Stimulated activated memory B cell treated with anti-CD40 and anti-IgM and Interleukin-4, amounts not matched to agents 10 μg/mL and 1 μg/mL and 100 μg/mL, for 72 hours (primary cell): ENCODE results near the gene SDCBP2.
A peak's percentile ranks its signal among the peaks of the same experiment; 100 is the strongest.

Experiments
- ATAC-seq: fragments of 150-1000 bp; cut with Tn5 transposase; 2 replicates; pipeline ENCODE4 v1.10.0; 2021
- H3K27ac Mint-ChIP-seq: one replicate; pipeline ENCODE4 v1.8.0; 2022; ENCODE audit warnings: mild to moderate bottlenecking, mixed read lengths
- H3K27me3 Mint-ChIP-seq: one replicate; pipeline ENCODE4 v1.8.0; 2022; ENCODE audit warnings: mixed read lengths
- H3K36me3 Mint-ChIP-seq: one replicate; pipeline ENCODE4 v1.8.0; 2022; ENCODE audit warnings: mixed read lengths
- H3K4me1 Mint-ChIP-seq: one replicate; pipeline ENCODE4 v1.8.0; 2022; ENCODE audit warnings: mixed read lengths
- H3K4me3 Mint-ChIP-seq: one replicate; pipeline ENCODE4 v1.8.0; 2022; ENCODE audit warnings: mild to moderate bottlenecking, moderate library complexity, mixed read lengths
- H3K9me3 Mint-ChIP-seq: one replicate; pipeline ENCODE4 v1.8.0; 2022; ENCODE audit warnings: mixed read lengths

Gene SDCBP2

GRCh38 chr20:1338096-1338495, 9.2 kb upstream of the SDCBP2 start:
- H3K36me3 Mint-ChIP-seq = peaks cover 10% of the 10 kb centered on the region
- H3K27me3 Mint-ChIP-seq = no peaks in the 10 kb centered on the region
- H3K27ac Mint-ChIP-seq = no peak overlapping the region
- no peak overlapping the region for H3K4me3 Mint-ChIP-seq
- ATAC-seq = no peak
- H3K9me3 Mint-ChIP-seq = no peaks in the 10 kb centered on the region
- peaks cover 24% of the 10 kb centered on the region for H3K4me1 Mint-ChIP-seq

- H3K4me1 Mint-ChIP-seq = peaks cover 28% of the 10 kb centered on the region
- H3K27me3 Mint-ChIP-seq = no peaks in the 10 kb centered on the region
- H3K4me3 Mint-ChIP-seq = no peak overlapping the region
- H3K27ac Mint-ChIP-seq = no peak overlapping the region
- H3K9me3 Mint-ChIP-seq = no peaks in the 10 kb centered on the region
- ATAC-seq = no peak
- peaks cover 10% of the 10 kb centered on the region for H3K36me3 Mint-ChIP-seq
Observed at GRCh38 chr20:1337441-1337840, 8.5 kb upstream of the SDCBP2 start.

- Mint-ChIP-seq H3K4me1 (peaks cover 34% of the 10 kb centered on the region), H3K4me3 (no peak overlapping the region), H3K27ac (peak overlapping the region; percentile 32), H3K9me3 (no peaks in the 10 kb centered on the region), H3K27me3 (no peaks in the 10 kb centered on the region), H3K36me3 (peaks cover 14% of the 10 kb centered on the region)
- ATAC-seq = no peak
Observed at GRCh38 chr20:1336699-1337367, 7.9 kb upstream of the SDCBP2 start.

- ATAC-seq = no peak
- Mint-ChIP-seq H3K4me1 (peaks cover 41% of the 10 kb centered on the region), H3K27ac (peak overlapping the region; percentile 32), H3K36me3 (peaks cover 15% of the 10 kb centered on the region), H3K27me3 (no peaks in the 10 kb centered on the region), H3K4me3 (no peak overlapping the region), H3K9me3 (no peaks in the 10 kb centered on the region)
Observed at GRCh38 chr20:1335961-1336698, 7.2 kb upstream of the SDCBP2 start.

GRCh38 chr20:1334761-1335160, 5.8 kb upstream of the SDCBP2 start:
- no peak for ATAC-seq
- Mint-ChIP-seq H3K4me3 (no peak overlapping the region), H3K27me3 (no peaks in the 10 kb centered on the region), H3K4me1 (peaks cover 55% of the 10 kb centered on the region), H3K9me3 (no peaks in the 10 kb centered on the region), H3K27ac (peak overlapping the region; percentile 15), H3K36me3 (peaks cover 19% of the 10 kb centered on the region)

- peaks cover 19% of the 10 kb centered on the region for H3K36me3 Mint-ChIP-seq
- H3K4me1 Mint-ChIP-seq = peaks cover 59% of the 10 kb centered on the region
- H3K4me3 Mint-ChIP-seq = no peak overlapping the region
- H3K27me3 Mint-ChIP-seq = no peaks in the 10 kb centered on the region
- no peak for ATAC-seq
- no peaks in the 10 kb centered on the region for H3K9me3 Mint-ChIP-seq
- H3K27ac Mint-ChIP-seq = peak overlapping the region; percentile 15
Observed at GRCh38 chr20:1334370-1334731, 5.4 kb upstream of the SDCBP2 start.

GRCh38 chr20:1333462-1334369, 4.8 kb upstream of the SDCBP2 start:
- ATAC-seq = no peak
- Mint-ChIP-seq H3K4me3 (no peak overlapping the region), H3K27me3 (no peaks in the 10 kb centered on the region), H3K36me3 (peaks cover 19% of the 10 kb centered on the region), H3K4me1 (peaks cover 61% of the 10 kb centered on the region), H3K27ac (peak overlapping the region; percentile 15), H3K9me3 (no peaks in the 10 kb centered on the region)

- Mint-ChIP-seq H3K9me3 (no peaks in the 10 kb centered on the region), H3K27me3 (no peaks in the 10 kb centered on the region), H3K4me3 (no peak overlapping the region), H3K36me3 (peaks cover 19% of the 10 kb centered on the region), H3K4me1 (peaks cover 61% of the 10 kb centered on the region), H3K27ac (no peak overlapping the region)
- no peak for ATAC-seq
Observed at GRCh38 chr20:1332749-1333300, 3.9 kb upstream of the SDCBP2 start.

GRCh38 chr20:1331801-1332453, 3.0 kb upstream of the SDCBP2 start:
- peaks cover 19% of the 10 kb centered on the region for H3K36me3 Mint-ChIP-seq
- H3K4me3 Mint-ChIP-seq = no peak overlapping the region
- no peak for ATAC-seq
- H3K9me3 Mint-ChIP-seq = no peaks in the 10 kb centered on the region
- H3K4me1 Mint-ChIP-seq = peaks cover 60% of the 10 kb centered on the region
- H3K27ac Mint-ChIP-seq = peak overlapping the region; percentile 86
- H3K27me3 Mint-ChIP-seq = no peaks in the 10 kb centered on the region

- ATAC-seq = no peak
- Mint-ChIP-seq H3K4me1 (peaks cover 52% of the 10 kb centered on the region), H3K27me3 (no peaks in the 10 kb centered on the region), H3K36me3 (peaks cover 19% of the 10 kb centered on the region), H3K27ac (peak overlapping the region; percentile 86), H3K4me3 (no peak overlapping the region), H3K9me3 (no peaks in the 10 kb centered on the region)
Observed at GRCh38 chr20:1331101-1331500, 2.2 kb upstream of the SDCBP2 start.

- Mint-ChIP-seq H3K4me1 (peaks cover 47% of the 10 kb centered on the region), H3K36me3 (peaks cover 19% of the 10 kb centered on the region), H3K27me3 (no peaks in the 10 kb centered on the region), H3K9me3 (no peaks in the 10 kb centered on the region), H3K27ac (peak overlapping the region; percentile 86), H3K4me3 (no peak overlapping the region)
- peak; percentile 83 for ATAC-seq
Observed at GRCh38 chr20:1330075-1330830, 1.3 kb upstream of the SDCBP2 start.

- Mint-ChIP-seq H3K4me3 (peak overlapping the region; percentile 1), H3K27me3 (no peaks in the 10 kb centered on the region), H3K4me1 (peaks cover 37% of the 10 kb centered on the region), H3K9me3 (no peaks in the 10 kb centered on the region), H3K27ac (no peak overlapping the region), H3K36me3 (peaks cover 13% of the 10 kb centered on the region)
- no peak for ATAC-seq
Observed at GRCh38 chr20:1327827-1328679, 886 bp downstream of the SDCBP2 start.

GRCh38 chr20:1327241-1327653, 1.7 kb downstream of the SDCBP2 start:
- Mint-ChIP-seq H3K4me1 (peaks cover 31% of the 10 kb centered on the region), H3K36me3 (peaks cover 11% of the 10 kb centered on the region), H3K27ac (no peak overlapping the region), H3K27me3 (no peaks in the 10 kb centered on the region), H3K9me3 (no peaks in the 10 kb centered on the region), H3K4me3 (no peak overlapping the region)
- ATAC-seq = no peak
